Measurements from ENCODE around the gene NADSYN1.
"Not testable (repeated sequence)": the region's sequence is repeated elsewhere in the genome, so short reads cannot be mapped to it uniquely, and the experiment has no call there.

NADSYN1 gene

GRCh38 chr11:71453037-71453917, at the start of gene NADSYN1:
Gene NADSYN1 (plus strand): TSS chr11:71453203. CDS start chr11:71453297, 94 bp downstream.
- peak; percentile 95 for DNase-seq

GRCh38 chr11:71404209-71404608, 48.8 kb upstream of the NADSYN1 start:
- DNase-seq, result no peak

- peak; percentile 30 for DNase-seq
These were observed 46.3 kb upstream of the NADSYN1 start for GRCh38 chr11:71406681-71407080.

- no peak for DNase-seq
These were observed 45.6 kb upstream of the NADSYN1 start for GRCh38 chr11:71407356-71407755.

GRCh38 chr11:71408826-71409225, 44.2 kb upstream of the NADSYN1 start:
- no peak for DNase-seq

GRCh38 chr11:71410363-71410966, 42.5 kb upstream of the NADSYN1 start:
- no peak for DNase-seq

GRCh38 chr11:71414645-71415044, 38.4 kb upstream of the NADSYN1 start:
- DNase-seq, result no peak

GRCh38 chr11:71418643-71419042, 34.4 kb upstream of the NADSYN1 start:
- no peak for DNase-seq

GRCh38 chr11:71420455-71421241, 32.4 kb upstream of the NADSYN1 start:
- peak; percentile 66 for DNase-seq

- no peak for DNase-seq
These were observed 31.5 kb upstream of the NADSYN1 start for GRCh38 chr11:71421392-71421950.

GRCh38 chr11:71422318-71422717, 30.7 kb upstream of the NADSYN1 start:
- not testable (repeated sequence) for DNase-seq

GRCh38 chr11:71423181-71423790, 29.7 kb upstream of the NADSYN1 start:
- DNase-seq, result no peak

- DNase-seq, result no peak
These were observed 27.6 kb upstream of the NADSYN1 start for GRCh38 chr11:71425409-71425808.

GRCh38 chr11:71425860-71426259, 27.1 kb upstream of the NADSYN1 start:
- no peak for DNase-seq

GRCh38 chr11:71426413-71426812, 26.6 kb upstream of the NADSYN1 start:
- no peak for DNase-seq

- no peak for DNase-seq
These were observed 24.1 kb upstream of the NADSYN1 start for GRCh38 chr11:71428861-71429435.

GRCh38 chr11:71429701-71430100, 23.3 kb upstream of the NADSYN1 start:
- DNase-seq, result no peak

GRCh38 chr11:71430166-71430565, 22.8 kb upstream of the NADSYN1 start:
- no peak for DNase-seq

GRCh38 chr11:71431271-71431670, 21.7 kb upstream of the NADSYN1 start:
- no peak for DNase-seq

- no peak for DNase-seq
These were observed 20.0 kb upstream of the NADSYN1 start for GRCh38 chr11:71432761-71433647.

Measured in NCI-H1092 (cell line).